ENCODE measurements around the gene OSBPL5.

DNA sequence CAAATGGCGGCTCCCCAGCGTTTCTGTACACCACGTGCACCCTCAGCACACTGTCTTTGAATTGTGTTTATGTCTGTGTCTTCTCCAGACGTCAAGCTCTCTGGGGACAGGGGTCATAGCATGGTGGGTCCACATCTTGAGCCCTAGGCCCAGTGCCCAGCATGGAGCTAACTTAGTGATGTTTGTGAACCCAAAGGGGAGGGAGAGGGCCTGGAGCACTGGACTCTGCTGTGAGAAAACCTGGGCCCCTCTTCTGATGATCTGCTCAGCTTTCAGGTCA lies 49.2 kb upstream of the OSBPL5 start:
- TF ChIP-seq CTCF (conservative IDR thresholded peaks at IDR 0.05; ENCODE audit: low read length), result no peak
- no peak for TF ChIP-seq EZH2phosphoT487 (IDR thresholded peaks at IDR 0.05; ENCODE audit: borderline replicate concordance)

Data from Loucy (cell line).